Psoas muscle (tissue), 8 donors: ENCODE results near the gene SUPT6H. TPM values are rescaled to one million over a fixed set of nuclear protein-coding genes. Genes with fewer than 3 reads are reported as not detected.

ENCODE experiments used
- ATAC-seq, 4 donors: fragments of 200-7000 bp; cut with Tn5 transposase; one replicate each; pipeline ENCODE4 v1.9.1; 2020; ENCODE audit warnings: moderate library complexity in 3 of 4, mild to moderate bottlenecking in 2 of 4
- DNase-seq, 2 donors: peaks; one replicate each; pipeline ENCODE4 v3.0.0-alpha.2; 2020
- H3K27ac ChIP-seq: fragments of 200-600 bp; one replicate; pipeline ENCODE4 v1.8.0; 2022
- H3K27me3 ChIP-seq, 3 donors: fragments of 200-600 bp in 1 of 3; one replicate each; pipeline versions ENCODE4 v1.6.1 to v1.8.0; 2013 to 2022; ENCODE audit warnings: low read length in 2 of 3, mild to moderate bottlenecking in 2 of 3, moderate library complexity in 1 of 3; ENCODE audit not compliant: insufficient read depth in 3 of 3
- H3K36me3 ChIP-seq, 2 donors: fragments of 200-600 bp in 1 of 2; one replicate each; pipeline versions ENCODE4 v1.6.1 to v1.8.0; 2013 to 2022; ENCODE audit warnings: low read depth in 1 of 2, mild to moderate bottlenecking in 1 of 2, moderate library complexity in 1 of 2; ENCODE audit not compliant: insufficient read depth in 1 of 2
- H3K4me1 ChIP-seq: fragments of 200-600 bp; one replicate; pipeline ENCODE4 v1.8.0; 2022
- H3K4me3 ChIP-seq: fragments of 200-600 bp; one replicate; pipeline ENCODE4 v1.8.0; 2022; ENCODE audit warnings: mild to moderate bottlenecking
- H3K9me3 ChIP-seq: fragments of 200-600 bp; one replicate; pipeline ENCODE4 v1.8.0; 2022
- CTCF ChIP-seq: fragments of 200-600 bp; IDR thresholded peaks from one replicate; pipeline ENCODE4 v1.8.0; 2022; ENCODE audit warnings: antibody characterized with exemption
- WGBS, 3 donors: extraction: QIAGEN DNeasy Blood & Tissue Kit; methylation state at CpG; one replicate each; pipeline versions ENCODE4 v1.1.6 to v1.1.7; 2013; 5-methylcytosine and 5-hydroxymethylcytosine counted together
- intact Hi-C, 2 donors: fragments of 100-400 bp; cut with DNase I; formaldehyde crosslinking; loops; one replicate each; pipeline versions ENCODE4 v1.11.0 to v1.14.2; 2022
- polyA plus RNA-seq, 3 donors: library from polyadenylated mRNA; stranded (reverse); fragments of 200-250 nt; gene quantifications; one replicate each; pipeline ENCODE4 v1.2.3, GENCODE V29; 2013
- total RNA-seq, 4 donors: library from RNA; stranded (reverse); fragmentation: NEBNext Ultra II Directional in 2 of 4; extraction: Animal tissue kit (Norgen Biotek cat#: 25700) in 2 of 4; gene quantifications; one replicate each; pipeline versions ENCODE4 v1.2.1 to v1.2.4, GENCODE V29; 2021 to 2023
- donor health status: healthy with polysubstance abuse.
- donor health status: DM: no; HTN: no; CAD: no; lungs with moderate emphysema.
- donor health status: Bipolar disorder and iron deficiency.
- donor health status: healthy.
- donor health status: DM: yes; HTN: yes; CAD: no.
- donor health status: DM: no; HTN: no; CAD: no.
- donor health status: DM: no; HTN: no; CAD: no.
- donor health status: DM: yes; HTN: yes; CAD: no.

SUPT6H gene
- total and polyA plus RNA-seq, 7 donors: 28.6 to 77.4 (median 67.0) TPM

- Histone ChIP-seq H3K27me3 (no peaks in the 10 kb centered on the region), H3K27ac (no peak overlapping the region), H3K4me3 (no peak overlapping the region), H3K9me3 (no peaks in the 10 kb centered on the region), H3K36me3 (peaks cover 20 to 99% of the 10 kb centered on the region in 2 donors), H3K4me1 (no peaks in the 10 kb centered on the region)
- TF ChIP-seq CTCF: no peak
- WGBS, 3 donors: 84 to 93% (median 90%) methylated on average over 7 to 8 of the region's 8 CpGs
- no peak for DNase-seq
- intact Hi-C loops: no loop called here
- ATAC-seq: no peak
Measured at GRCh38 chr17:28700278-28700677, 38.3 kb downstream of the SUPT6H start.

DNA sequence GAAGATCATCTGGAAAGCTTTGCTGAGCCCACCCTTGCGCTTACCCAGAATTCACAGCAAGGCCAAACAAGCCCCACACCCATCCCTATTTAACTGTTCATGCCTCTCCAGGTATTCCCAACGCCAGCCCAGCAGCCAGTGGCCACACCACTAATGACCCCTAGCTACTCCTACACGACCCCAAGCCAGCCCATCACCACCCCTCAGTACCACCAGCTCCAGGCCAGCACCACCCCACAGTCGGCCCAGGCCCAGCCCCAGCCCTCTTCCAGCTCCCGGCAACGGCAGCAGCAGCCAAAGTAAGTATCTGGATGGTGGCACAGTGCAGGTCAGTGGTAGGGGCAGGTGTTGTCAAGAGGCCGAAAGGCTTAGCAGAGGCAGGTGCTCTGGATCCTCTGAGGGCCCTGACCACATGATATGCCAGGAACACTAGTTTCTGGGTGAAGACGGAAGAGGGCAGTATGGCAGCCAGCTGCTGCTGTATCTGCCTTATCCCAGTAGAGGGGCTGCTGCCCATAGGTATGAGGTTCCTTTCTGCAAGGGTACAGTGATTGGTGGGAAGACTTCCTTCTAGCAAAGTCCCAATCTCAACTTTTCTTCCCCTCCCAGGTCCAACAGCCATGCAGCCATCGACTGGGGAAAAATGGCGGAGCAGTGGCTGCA lies 39.0 kb downstream of the SUPT6H start:
- WGBS, 3 donors: 77 to 90% (median 83%) methylated on average over 9 to 10 of the region's 10 CpGs

GRCh38 chr17:28702026-28702751 lies 40.2 kb downstream of the SUPT6H start:
- no peaks in the 10 kb centered on the region for H3K4me1 ChIP-seq
- H3K27me3 ChIP-seq: no peaks in the 10 kb centered on the region
- 44 to 53% (median 47%) methylated on average over 10 of the region's 10 CpGs for WGBS, 3 donors
- H3K9me3 ChIP-seq: no peaks in the 10 kb centered on the region
- DNase-seq (no peak), ATAC-seq (peak in 1 of 4 donors; percentile 22)
- H3K36me3 ChIP-seq: peaks cover 15 to 79% of the 10 kb centered on the region in 2 donors
- intact Hi-C loops: no loop called here
- no peak overlapping the region for H3K27ac ChIP-seq
- no peak overlapping the region for H3K4me3 ChIP-seq
- no peak for TF ChIP-seq CTCF

More for the DNA sequence above, 39.0 kb downstream of the SUPT6H start:
- Histone ChIP-seq H3K4me3 (no peak overlapping the region), H3K4me1 (no peaks in the 10 kb centered on the region), H3K9me3 (no peaks in the 10 kb centered on the region), H3K27me3 (no peaks in the 10 kb centered on the region), H3K36me3 (peaks cover 15 to 92% of the 10 kb centered on the region in 2 donors), H3K27ac (no peak overlapping the region)
- intact Hi-C loops: no loop called here
- TF ChIP-seq CTCF: no peak
- DNase-seq: no peak
- no peak for ATAC-seq

DNA sequence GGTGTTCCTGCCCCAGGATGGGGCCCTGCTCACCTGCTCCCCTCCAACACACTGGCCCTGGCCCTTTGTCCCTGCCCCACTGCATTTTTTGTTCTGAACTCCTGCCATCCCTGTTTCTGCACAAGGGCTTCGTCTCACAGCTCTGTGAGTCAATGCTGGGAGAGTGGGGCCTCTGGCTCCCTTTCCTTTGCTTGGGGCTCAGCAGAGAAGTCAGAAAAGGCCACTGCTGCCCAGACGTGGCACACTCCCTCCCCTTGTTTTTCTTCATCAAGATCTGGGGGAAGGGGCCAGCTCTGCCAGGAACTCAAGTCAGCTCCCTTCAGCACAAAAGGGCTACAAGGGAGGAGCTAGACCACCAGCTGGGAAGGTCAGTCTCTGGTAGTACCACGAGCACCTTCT lies 40.7 kb downstream of the SUPT6H start:
- no peak for ATAC-seq
- no peak for DNase-seq
- 65 to 74% (median 73%) methylated on average over 3 of the region's 3 CpGs for WGBS, 3 donors
- TF ChIP-seq CTCF: no peak
- Histone ChIP-seq H3K4me3 (no peak overlapping the region), H3K27ac (no peak overlapping the region), H3K27me3 (no peaks in the 10 kb centered on the region), H3K9me3 (no peaks in the 10 kb centered on the region), H3K36me3 (peaks cover 11 to 74% of the 10 kb centered on the region in 2 donors), H3K4me1 (no peaks in the 10 kb centered on the region)
- intact Hi-C loops: no loop called here
